GM21528 (cell line): ENCODE results near the gene PPEF2.

Source experiments
- ATAC-seq: cut with Tn5 transposase; IDR thresholded peaks from one replicate; pipeline ENCODE4 v1.9.1; 2021; ENCODE audit warnings: mild to moderate bottlenecking, moderate library complexity; ENCODE audit not compliant: unreplicated experiment, low FRiP score

PPEF2 gene

GRCh38 chr4:75841641-75842520 is 60.4 kb downstream of the PPEF2 start:
- no peak for ATAC-seq

- no peak for ATAC-seq
Measured at GRCh38 chr4:75834772-75835154, 67.5 kb downstream of the PPEF2 start.

DNA sequence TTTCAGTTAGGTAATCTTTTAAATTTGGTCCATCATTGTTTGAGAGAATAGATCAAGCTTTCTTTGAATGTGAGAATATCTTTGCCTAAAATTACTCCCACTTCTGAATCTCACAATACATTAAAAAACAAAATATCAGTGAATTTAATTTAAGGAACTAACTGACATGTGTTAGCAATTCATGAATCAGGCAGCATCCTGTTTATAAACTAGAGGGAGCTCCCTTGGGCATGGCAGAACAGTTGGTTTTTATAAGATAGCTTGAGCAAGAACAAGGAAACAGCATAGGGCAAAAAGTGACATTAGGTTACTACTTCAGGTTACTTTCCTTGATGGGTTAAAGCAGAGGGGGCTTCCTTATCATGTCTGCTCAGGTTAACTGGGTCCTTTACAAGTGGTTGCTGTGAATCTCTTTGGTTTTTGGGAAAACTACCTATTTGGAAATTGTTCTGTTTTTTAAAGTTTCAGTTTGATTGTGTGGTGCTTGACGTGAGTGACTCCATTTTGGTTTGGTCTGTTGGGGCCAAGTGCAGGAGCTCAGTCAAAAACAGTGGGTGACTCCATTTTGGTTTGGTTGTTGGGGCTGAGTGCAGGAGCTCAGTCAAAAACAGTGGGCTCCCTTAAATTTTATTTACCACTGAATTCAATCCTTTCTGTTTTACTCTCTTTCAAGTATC is 68.0 kb downstream of the PPEF2 start:
- ATAC-seq: no peak

GRCh38 chr4:75831856-75832405 is 70.3 kb downstream of the PPEF2 start:
- ATAC-seq: no peak

DNA sequence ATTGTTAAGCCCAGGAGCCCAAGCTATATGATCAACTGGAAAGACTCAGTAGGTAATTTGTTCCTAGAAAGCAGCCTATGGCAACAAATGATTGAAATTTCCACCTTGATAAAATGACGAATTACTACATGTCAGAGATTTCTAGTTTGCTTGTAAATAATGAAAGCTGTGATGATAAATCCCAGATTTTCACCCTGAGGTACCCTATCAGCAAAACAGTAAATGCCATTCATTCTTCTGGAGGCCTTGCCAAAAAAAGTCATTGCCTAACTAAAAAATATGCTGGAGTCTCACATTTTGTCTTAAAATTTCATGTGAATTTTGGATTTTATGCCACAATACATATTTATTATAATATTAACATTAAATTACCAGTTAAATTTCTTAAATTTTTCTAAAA is 71.3 kb downstream of the PPEF2 start:
- ATAC-seq: no peak

GRCh38 chr4:75823812-75824211 is 78.4 kb downstream of the PPEF2 start:
- no peak for ATAC-seq

GRCh38 chr4:75822416-75822815 is 79.8 kb downstream of the PPEF2 start:
- ATAC-seq: no peak

- ATAC-seq: no peak
Measured at GRCh38 chr4:75821966-75822365, 80.3 kb downstream of the PPEF2 start.

GRCh38 chr4:75821216-75821615 is 81.0 kb downstream of the PPEF2 start:
- no peak for ATAC-seq

DNA sequence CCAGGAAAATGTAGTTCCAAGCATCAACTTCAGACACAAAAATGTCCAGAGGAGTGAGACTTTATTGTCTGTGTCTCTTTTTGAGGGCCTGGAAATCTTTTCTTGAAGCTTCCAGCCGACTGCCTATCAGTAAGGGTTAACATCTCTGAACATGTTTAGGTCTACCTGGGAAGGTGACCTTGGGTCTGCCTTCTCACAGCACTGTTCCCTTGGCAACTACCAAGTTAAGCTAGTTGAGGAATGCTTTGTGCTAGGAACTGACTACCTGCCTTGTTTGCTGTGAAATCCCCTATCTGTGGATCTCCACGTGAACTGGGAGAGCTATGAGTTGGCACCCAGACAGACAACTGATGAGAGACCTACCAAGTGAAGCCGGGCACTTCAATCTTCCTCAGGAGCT is 81.6 kb downstream of the PPEF2 start:
- no peak for ATAC-seq

GRCh38 chr4:75820197-75820596 is 82.1 kb downstream of the PPEF2 start:
- no peak for ATAC-seq

DNA sequence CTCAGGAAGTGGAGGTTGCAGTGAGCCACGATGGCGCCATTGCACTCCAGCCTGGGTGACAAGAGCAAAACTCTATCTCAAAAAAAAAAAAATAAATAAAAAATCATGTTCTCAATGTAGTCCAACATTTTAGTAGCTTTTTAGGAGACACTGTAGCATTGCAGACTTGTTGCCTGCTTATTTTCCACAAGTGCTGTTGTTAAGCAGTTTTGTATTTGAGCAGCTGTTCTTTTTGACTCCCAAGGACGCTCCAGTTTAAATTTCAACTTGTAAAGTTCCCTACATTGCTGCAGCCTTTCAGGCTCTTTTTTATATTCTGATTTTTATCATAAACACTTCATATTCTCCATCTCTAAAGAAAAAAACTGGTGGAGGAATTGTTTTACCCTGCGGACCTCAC is 83.1 kb downstream of the PPEF2 start:
- ATAC-seq: no peak

- no peak for ATAC-seq
Measured at GRCh38 chr4:75817901-75818300, 84.4 kb downstream of the PPEF2 start.
